ENCODE data around the gene MUC3A.

The MUC3A gene

GRCh38 chr7:100963874-100964273 is 14.5 kb downstream of the MUC3A start:
- no peak for TF ChIP-seq ZNF274 (IDR thresholded peaks at IDR 0.05; ENCODE audit: low read depth, low read length)
- H3K4me3 ChIP-seq (ENCODE audit: low read length) = no peak overlapping the region

GRCh38 chr7:100964630-100965029 is 15.3 kb downstream of the MUC3A start:
- no peak overlapping the region for H3K4me3 ChIP-seq (ENCODE audit: low read length)
- no peak for TF ChIP-seq ZNF274 (IDR thresholded peaks at IDR 0.05; ENCODE audit: low read depth, low read length)

GRCh38 chr7:100965045-100965722 is 15.8 kb downstream of the MUC3A start:
- H3K4me3 ChIP-seq (ENCODE audit: low read length) = no peak overlapping the region

DNA sequence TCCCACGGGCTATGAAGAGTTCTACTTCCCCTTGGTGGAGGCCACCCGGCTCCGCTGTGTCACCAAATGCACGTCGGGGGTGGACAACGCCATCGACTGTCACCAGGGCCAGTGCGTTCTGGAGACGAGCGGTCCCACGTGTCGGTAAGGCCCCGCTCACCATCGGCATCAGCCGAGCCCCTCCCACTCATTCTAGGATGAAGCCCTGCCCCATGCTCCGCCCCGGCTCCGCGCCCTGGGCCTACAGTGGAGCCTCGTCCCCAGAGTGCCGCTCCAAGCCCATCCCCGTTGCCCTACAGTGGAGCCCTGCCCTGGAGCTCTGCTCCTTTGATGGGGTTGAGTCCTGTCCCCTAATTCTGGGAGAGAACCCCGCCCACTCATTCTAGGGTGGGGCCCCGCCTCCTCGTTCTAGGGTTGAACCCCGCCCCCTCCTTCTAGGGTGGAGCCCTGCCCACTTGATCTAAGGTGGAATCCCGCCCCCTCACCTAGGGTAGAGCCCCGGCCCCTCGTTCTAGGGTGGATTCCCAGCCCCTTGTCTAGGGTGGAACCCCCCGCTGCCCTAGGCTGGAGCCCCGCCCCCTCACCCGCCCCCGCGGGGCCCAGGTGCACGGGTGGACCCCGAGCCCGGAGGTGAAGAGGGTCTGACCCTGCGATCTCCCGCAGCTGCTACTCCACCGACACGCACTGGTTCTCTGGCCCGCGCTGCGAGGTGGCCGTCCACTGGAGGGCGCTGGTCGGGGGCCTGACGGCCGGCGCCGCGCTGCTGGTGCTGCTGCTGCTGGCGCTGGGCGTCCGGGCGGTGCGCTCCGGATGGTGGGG is 16.6 kb downstream of the MUC3A start:
- no peak overlapping the region for H3K4me3 ChIP-seq (ENCODE audit: low read length)
- TF ChIP-seq ZNF274 (IDR thresholded peaks at IDR 0.05; ENCODE audit: low read depth, low read length) = no peak

More at GRCh38 chr7:100965045-100965722, 15.8 kb downstream of the MUC3A start:
- no peak for TF ChIP-seq ZNF274 (IDR thresholded peaks at IDR 0.05; ENCODE audit: low read depth, low read length)

- no peak overlapping the region for H3K4me3 ChIP-seq (ENCODE audit: low read length)
- TF ChIP-seq ZNF274 (IDR thresholded peaks at IDR 0.05; ENCODE audit: low read depth, low read length) = no peak
Observed at GRCh38 chr7:100966542-100967291, 17.4 kb downstream of the MUC3A start.

GRCh38 chr7:100967292-100967863 is 18.0 kb downstream of the MUC3A start:
- no peak for TF ChIP-seq ZNF274 (IDR thresholded peaks at IDR 0.05; ENCODE audit: low read depth, low read length)
- no peak overlapping the region for H3K4me3 ChIP-seq (ENCODE audit: low read length)

GRCh38 chr7:100968031-100968430 is 18.7 kb downstream of the MUC3A start:
- TF ChIP-seq ZNF274 (IDR thresholded peaks at IDR 0.05; ENCODE audit: low read depth, low read length) = no peak
- no peak overlapping the region for H3K4me3 ChIP-seq (ENCODE audit: low read length)

DNA sequence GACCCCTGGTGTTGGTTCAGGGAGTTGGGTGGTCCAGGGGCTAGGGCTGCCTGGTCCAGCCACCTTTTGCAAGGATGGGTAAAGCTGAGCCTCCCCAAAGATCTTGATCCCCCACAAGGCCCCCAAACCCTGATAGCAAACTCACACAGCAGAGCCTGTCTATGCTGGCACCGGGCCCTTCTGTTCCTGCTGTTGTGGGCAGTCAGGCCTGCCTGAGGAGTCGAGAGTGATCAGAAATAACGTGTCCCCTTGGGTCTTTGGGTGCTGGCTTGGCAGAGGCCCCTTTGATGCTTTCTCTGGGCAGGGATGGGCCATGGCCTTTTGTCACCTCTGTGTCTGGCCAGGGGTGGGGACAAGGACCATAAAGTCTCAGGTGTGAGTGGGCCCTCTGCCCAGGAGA is 19.3 kb downstream of the MUC3A start:
- no peak overlapping the region for H3K4me3 ChIP-seq (ENCODE audit: low read length)
- no peak for TF ChIP-seq ZNF274 (IDR thresholded peaks at IDR 0.05; ENCODE audit: low read depth, low read length)

DNA sequence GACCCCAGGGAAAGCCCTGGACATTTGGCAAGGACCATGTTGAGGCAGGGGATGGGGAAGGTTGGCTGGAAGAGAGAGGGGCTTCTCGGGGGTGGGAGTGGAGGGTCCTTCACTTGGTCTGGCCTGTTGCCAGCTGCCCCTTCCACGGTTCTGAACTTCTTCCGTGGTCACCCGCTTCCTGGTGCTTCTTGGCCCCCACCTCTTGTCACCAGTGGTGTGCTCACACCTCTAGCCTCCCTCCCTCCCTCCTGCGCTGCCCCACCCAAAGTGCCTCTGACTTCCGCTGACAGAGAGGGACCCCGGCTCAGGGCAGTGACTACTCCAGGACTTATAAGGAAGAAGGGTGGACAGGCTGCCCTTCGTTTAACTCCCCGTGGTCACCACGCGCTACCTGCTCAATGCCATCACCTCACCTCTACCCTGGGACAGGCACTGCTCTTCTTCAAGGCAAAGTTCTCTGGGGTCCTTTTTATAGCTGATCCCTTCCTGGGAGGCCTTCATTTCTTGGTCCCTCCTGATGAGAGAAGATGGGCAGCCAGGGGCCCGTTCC is 19.8 kb downstream of the MUC3A start, which contains the start of gene MUC12:
TSS of gene MUC12 (plus strand) at position 500 of the 550 bp plus-strand sequence. CDS start 58 bp downstream, outside the sequence.
- no peak for TF ChIP-seq ZNF274 (IDR thresholded peaks at IDR 0.05; ENCODE audit: low read depth, low read length)
- H3K4me3 ChIP-seq (ENCODE audit: low read length) = no peak within 1 kb of the TSS

- no peak for TF ChIP-seq ZNF274 (IDR thresholded peaks at IDR 0.05; ENCODE audit: low read depth, low read length)
- H3K4me3 ChIP-seq (ENCODE audit: low read length) = no peak overlapping the region
Observed at GRCh38 chr7:100971111-100972001, 22.0 kb downstream of the MUC3A start.

- no peak overlapping the region for H3K4me3 ChIP-seq (ENCODE audit: low read length)
Observed at GRCh38 chr7:100972002-100972347, 22.6 kb downstream of the MUC3A start.

GRCh38 chr7:100974021-100974420 is 24.7 kb downstream of the MUC3A start:
- H3K4me3 ChIP-seq (ENCODE audit: low read length) = no peak overlapping the region
- no peak for TF ChIP-seq ZNF274 (IDR thresholded peaks at IDR 0.05; ENCODE audit: low read depth, low read length)

More at GRCh38 chr7:100972002-100972347, 22.6 kb downstream of the MUC3A start:
- no peak for TF ChIP-seq ZNF274 (IDR thresholded peaks at IDR 0.05; ENCODE audit: low read depth, low read length)

DNA sequence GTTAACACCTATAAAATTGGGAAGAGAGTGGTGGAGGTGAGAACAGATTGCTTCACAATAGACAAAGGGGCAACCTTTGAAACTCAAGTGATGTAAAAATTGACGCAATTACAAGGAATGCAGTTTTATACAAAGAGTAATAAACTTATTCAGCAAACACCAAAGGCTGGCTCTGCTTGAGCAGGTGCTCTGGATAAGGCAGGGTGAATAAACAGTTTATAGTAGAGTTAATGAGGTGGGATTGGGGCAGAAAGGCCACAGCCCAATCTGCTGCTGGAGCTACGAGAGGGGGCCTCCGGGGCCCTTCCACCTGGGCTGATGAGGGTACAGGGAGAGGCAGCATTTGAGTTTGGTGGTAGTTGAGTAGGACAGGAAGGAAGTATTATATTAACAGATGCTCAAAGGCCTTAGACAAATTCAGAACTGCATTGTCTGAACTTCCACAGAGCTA is 26.1 kb downstream of the MUC3A start:
- TF ChIP-seq ZNF274 (IDR thresholded peaks at IDR 0.05; ENCODE audit: low read depth, low read length) = no peak
- H3K4me3 ChIP-seq (ENCODE audit: low read length) = no peak overlapping the region
